ENCODE measurements around the gene ARPC3.
"Not testable (repeated sequence)": the region's sequence is repeated elsewhere in the genome, so short reads cannot be mapped to it uniquely, and the experiment has no call there.

The ARPC3 gene

DNA sequence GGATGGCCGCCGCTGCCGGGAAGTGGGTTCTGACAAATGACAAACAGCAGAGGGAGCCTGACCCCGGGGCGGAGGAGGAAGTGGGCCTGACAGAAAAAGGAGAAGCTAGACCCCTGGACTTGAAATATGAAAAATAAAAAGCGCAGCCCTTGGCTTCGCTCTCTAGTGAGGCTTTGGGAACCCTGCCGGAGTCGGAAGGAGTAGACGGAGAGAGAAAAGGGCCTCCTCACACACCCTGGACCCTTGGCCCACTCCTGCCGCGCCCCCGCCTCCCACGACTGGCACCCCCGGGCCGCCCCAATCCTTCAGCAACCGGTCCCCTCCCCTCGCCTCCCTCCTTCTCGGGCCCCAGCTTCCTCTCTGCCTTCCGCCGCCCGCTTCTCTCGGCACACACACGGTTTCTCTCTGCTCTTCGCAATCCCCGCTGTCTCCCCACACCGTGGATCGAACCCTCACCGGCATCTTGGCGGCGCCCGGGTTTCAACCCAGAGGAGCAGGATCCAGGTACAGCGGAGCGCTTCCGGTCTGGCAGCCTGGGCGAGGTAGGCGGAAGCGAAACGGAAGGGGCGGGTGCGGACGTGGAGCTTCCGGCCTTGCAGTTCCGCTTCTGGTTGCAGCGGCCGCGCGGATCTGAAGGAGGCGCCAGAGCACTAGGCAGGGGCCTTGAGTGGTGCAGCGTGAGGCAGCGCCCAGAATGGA lies at the start of gene ARPC3:
Gene ARPC3 (minus strand): TSS at position 539 of the 699 bp plus-strand sequence. CDS start 77 bp downstream, at position 462.
- DNase-seq (ENCODE audit: low spot score) = peak; percentile 96

DNA sequence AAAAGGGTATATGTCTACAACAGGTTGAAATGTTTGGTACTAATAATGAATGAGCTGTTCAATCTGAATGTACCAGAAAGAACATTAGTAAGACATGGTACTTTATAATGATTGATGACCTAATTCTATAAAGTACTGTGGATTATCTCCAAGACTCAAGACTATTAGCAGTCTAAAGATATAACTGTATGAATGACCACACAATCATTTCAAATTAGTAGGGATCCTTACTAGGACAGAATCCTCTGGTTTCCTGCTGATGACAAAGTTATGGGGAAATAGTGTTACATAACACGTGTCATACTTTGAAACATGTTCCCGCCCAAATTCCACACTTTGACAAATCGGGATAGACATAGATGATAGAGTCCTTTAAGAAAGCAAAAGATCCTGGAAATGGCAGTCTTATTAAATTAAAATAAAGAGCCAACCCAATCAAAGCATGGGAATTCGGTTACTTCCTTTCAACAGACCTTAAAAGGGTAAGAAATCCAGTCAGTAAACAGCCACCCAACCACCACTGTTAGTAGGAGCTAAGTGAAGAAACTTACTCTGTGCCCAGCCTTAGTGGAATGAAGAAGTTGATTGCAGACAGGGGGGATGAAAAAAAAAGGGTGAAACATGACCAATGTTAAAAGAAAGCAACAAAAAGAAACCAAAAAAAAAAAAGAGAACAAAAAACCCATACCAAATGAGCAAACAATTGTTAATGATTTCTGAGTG lies 49.0 kb upstream of the ARPC3 start:
- DNase-seq (ENCODE audit: low spot score) = no peak

DNA sequence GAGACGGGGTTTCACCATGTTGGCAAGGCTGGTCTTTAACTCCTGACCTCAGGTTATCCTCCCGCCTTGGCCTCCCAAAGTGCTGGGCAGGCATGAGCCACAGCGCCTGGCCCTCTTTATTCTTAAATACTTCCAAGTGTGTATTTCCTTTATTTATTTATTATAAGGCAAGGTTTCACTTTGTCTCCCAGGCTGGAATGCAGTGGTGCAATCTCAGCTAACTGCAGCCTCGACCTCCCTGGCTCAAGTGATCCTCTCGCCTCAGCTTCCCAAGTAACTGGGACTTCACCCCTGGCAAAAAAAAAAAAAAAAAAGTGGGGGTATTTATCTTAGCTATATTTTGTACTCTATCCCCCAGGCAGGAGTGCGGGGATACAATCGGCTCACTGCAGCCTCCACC lies 25.3 kb upstream of the ARPC3 start:
- DNase-seq (ENCODE audit: low spot score) = no peak

DNA sequence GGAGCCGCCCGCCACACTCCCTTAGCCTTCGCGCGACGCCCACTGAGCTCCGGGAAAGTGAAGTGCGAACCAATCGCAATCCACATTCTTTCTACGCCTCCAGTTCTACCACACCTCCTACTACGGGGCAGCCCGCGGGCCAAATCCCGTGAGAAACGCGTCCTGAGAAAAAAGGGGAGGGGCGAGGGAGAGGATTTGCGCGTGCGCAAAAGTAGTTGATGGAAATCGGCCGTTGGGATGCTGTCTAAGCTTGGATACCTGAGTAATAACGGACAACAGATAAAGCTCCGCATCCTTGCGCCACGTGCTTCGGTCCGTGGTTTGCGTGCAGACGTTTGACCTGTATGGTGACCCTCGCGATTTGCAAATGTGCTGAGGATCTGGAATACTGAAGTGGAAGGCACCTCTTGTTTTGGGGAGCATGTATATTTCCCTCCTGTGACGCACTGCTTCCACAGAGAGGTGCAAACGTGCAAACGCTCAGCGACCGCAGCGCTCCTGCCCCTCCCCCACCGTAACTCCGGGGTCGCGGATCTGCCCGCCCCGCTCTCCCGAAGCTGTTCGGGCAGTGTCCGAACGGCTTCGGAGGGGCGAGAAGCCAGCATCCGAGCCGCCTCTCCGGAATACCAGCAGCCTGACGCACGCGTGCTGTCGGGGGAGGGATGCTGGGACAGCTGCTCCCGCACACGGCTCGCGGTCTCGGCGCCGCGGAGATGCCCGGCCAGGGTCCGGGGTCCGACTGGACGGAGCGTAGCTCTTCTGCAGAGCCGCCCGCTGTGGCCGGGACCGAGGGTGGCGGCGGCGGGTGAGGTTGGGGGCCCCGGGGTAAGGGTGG lies 18.3 kb upstream of the ARPC3 start, which contains the start of the genes FAM216A and GPN3:
Gene FAM216A (plus strand): TSS at position 632 of the 835 bp plus-strand sequence. CDS start 31 bp downstream, at position 663.
Gene GPN3 (minus strand): TSS at position 44 of the 835 bp plus-strand sequence. CDS start 54 bp downstream, outside the sequence.
- peak; percentile 99 for DNase-seq (ENCODE audit: low spot score)

DNA sequence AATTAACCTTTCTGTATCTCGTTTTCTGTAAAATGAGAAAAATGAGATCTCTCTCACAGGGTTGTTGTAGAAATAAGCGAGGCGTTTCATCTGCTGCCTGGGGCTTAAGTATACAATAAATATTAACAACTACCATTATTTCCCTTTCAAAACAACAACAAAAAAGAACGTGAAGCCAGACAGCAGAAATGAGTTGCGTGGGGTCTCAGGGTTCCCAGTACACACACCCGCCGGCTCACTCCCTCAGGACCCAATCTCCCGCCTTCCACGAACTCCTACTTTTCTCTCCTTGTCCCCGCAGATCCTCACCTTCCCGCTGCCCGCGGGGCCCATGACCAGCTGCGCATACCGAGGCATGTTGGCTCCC lies 17.7 kb upstream of the ARPC3 start:
- no peak for DNase-seq (ENCODE audit: low spot score)

DNA sequence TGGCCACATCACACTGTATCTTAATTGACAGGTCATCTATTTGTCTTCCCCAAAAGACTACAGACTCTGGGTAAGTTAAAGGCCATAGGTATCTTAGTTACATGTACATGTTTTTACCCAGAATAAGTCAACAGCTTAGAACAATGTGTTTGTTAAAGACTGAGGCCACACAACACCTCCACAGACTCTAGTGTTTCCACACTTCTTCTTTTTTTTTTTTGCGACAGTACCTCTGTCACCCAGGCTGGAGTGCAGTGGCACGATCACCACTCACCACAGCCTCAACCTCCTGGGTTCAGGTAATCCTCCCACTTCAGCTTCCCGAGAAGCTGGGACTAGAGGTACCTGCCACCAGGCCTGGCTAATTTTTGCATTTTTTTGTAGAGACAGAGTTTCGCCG lies 16.7 kb upstream of the ARPC3 start:
- no peak for DNase-seq (ENCODE audit: low spot score)

DNA sequence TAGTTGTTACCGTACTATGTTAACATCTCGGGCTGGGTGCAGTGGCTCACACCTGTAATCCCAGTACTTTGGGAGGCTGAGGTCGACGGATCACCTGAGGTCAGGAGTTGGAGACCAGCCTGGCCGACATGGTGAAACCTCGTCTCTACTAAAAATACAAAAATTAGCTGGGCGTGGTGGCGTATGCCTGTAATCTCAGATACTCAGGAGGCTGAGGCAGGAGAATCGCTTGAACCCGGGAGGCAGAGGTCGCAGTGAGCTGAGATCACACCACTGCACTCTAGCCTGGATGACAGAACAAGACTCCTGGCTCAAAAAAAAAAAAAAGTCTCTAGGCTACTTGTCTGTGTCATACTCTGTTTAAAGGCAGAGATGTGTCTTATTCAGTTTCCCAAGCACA lies 15.6 kb upstream of the ARPC3 start:
- DNase-seq (ENCODE audit: low spot score) = not testable (repeated sequence)

DNA sequence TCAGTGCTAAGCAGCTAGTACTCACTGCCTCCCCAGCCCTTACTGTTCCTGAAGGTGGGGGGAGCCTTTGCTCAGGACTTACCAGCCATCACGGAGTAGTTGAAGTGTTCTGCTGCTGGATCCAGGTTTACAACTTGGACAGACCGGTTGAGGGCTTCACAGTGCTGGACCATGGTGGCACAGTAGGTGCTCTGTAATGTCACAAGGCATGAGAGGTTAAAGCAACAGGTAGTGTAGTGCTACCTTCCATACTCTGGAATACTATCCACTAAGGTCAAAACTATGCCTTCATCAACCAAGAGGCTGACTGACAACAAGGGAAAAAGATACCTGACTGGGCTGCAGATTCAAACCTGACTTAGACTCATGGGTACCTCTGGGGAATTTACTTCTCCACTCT lies 14.9 kb upstream of the ARPC3 start:
- no peak for DNase-seq (ENCODE audit: low spot score)

DNA sequence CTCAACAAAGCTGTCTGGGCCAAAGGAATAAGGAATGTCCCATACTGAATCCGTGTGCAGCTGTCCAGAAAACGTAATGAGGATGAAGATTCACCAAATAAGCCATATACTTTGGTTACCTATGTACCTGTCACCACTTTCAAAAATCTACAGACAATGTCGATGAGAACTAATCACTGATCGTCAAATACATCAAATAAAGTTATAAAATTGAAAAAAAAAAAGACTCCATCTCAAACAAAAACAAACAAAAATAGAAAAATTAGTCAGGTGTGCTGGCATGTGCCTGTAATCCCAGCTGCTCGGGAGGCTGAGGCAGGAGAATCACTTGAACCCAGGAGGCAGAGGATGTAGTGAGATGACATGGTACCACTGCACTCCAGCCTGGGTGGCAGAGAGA lies 11.1 kb upstream of the ARPC3 start:
- DNase-seq (ENCODE audit: low spot score) = not testable (repeated sequence)

DNA sequence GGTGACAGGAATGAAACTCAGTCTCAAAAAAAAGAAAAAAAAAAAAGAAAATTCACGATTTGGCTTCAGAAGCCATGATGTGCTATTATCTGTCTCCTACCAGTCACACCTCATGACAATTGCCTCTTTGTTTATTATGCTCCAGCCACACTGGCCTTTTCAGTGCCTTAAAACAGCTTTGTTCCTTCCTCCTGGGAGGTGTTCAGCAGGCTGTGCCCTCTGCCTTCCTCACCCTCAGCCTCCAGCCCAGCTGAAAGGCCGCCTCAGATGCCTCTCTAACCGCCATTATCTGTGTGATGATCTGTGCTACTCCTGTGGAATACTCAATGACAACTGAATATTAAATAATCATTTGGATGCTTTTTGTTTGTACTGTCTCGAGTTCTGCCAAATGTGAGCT lies 8.6 kb upstream of the ARPC3 start:
- no peak for DNase-seq (ENCODE audit: low spot score)

DNA sequence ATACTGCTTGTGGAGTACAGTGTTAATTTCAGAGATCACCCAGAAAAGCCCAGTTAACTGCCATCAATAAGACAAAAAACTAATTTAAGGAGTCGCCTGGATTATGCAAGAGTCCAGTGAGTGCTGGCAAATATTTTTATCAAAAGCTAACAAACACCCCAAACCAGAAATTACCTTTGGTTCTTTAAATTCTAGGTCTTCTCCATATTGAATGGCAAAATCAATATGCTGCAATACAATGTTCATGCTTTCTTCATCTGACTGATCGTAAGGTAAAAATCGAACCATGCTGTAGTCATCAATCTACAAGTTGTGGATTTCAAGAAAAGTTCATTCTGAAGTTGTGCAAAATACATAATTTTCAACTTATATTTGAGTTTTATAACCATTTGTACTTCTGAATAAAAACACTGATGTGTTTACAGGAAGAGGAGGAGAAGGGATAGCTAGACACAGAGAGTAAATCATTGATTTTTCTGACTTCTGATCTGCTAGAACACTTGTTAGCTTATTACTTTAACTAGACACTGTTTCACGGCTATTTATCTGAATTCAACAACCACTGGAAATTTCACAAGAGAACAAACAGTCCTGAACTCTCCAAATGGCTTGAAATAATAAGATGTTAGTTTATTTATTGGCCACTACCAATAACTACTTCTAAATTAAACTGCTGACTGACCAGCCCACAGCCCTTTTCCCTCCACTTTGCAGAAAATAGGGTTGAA lies 3.6 kb upstream of the ARPC3 start:
- no peak for DNase-seq (ENCODE audit: low spot score)

DNA sequence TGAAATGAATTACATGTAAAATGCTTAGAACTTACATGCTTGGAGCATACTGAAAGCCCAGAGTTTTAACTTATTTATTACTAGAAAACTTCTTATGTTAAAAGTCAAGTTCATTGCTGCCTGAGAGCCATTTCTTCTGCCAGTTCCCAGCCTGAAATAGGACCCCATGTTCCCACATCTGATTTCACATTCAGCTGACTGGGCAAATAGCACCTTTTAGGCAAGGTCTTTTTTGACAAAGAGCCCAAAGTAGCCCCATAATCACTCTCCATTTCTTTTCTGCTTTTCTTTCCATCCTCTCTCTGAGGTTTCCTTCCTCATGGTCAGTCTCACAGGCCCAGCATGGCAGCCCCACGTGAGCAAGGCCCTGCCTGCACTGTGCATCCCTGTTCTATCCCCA lies 1.1 kb upstream of the ARPC3 start:
- DNase-seq (ENCODE audit: low spot score) = no peak

DNA sequence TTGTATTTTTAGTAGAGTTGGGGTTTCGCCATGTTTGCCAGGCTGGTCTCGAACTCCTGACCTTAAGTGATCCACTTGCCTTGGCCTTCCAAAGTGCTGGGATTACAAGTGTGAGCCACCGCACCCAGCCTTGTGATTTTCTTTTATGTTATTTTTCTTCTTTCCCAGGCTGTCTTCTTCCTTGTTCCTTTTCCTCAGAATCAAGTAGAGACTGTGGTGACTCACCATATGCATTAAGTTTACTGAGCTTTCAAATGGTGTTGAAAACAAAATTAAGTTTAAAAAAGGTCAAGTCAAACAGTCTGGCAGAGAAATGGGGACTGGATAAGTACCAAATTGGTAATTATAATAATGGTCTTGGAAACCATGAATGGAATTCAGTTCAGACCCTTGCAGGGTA lies 5.7 kb downstream of the ARPC3 start:
- DNase-seq (ENCODE audit: low spot score) = no peak

DNA sequence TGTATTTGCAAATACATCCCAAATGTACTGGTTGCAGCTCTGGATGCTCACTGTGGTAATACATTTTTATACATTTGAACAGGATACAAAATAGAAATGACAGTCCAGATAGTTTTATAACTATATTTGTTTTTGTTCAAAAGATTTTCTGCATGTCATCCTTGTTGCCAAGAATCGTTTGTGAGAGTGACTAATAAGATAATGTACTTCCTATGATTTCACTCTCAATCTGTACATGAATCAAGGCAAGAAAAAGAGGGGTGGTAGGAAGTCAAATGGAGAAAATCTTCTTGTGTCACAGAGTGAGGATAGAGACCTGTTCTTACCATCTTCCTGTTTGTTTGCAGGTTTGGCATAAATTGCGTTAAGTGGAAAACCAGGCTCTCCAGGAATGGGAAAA lies 13.9 kb downstream of the ARPC3 start:
- no peak for DNase-seq (ENCODE audit: low spot score)

DNA sequence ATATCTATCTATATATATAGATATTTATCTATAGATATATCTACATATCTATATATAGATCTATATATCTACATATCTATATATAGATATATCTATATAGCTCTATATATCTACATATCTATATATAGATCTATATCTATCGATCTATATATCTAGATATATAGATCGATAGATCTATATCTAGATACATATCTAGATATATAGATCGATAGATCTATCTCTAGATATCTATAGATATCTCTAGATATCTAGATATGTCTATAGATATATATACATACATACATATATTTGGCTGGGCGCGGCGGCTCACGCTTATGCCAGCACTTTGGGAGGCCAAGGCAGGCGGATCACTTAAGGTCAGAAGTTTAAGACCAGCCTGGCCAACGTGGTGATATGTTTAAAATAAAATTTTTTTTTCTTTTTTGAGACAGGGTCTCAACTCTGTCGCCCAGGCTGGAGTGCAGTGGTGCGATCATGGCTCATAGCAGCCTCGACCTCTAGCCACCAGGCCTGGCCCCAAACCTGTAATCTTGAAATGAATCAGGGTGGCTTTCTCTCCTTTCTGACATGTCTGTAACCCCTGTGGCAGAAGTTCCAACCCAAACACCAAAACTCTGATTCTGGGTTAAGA lies 18.1 kb downstream of the ARPC3 start:
- DNase-seq (ENCODE audit: low spot score) = no peak

DNA sequence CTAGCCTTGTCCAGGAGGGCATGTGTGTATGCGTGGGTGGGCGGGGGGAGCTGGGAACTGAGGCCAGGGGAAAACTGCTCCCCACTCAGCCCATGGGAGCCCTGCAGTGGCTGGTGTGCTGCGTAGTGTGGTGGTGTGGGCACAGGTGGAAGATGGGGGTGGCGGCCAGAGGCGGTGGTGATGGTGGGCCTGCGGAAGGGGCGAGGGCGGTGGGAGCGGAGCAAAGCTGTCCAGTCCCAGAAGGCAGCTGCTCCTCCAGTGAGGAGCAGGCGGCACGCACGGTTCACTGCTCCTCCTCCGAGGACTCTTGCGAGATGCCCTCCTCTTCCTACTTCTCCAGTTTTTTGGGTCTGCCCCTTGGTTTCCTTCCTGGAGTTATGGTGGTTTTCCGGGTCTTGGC lies 20.5 kb downstream of the ARPC3 start:
- not testable (repeated sequence) for DNase-seq (ENCODE audit: low spot score)

DNA sequence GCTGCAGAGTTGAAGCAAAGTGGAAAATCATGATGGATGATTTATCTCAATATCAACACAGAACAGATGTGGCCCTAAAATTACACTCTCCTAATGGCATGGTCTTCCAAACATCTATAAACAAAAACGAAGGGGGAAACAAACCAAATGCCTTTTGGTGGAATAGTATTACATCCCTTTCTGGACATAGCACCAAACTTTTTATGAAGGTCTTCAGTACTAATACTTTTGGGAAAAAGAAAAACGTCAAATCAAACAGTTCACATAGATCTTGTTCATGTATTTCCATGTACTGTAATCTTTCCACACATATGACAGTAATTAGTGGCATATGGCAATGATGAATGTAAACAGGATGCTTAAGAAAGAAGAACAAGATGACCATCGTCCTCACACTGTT lies 23.7 kb downstream of the ARPC3 start:
- no peak for DNase-seq (ENCODE audit: low spot score)

DNA sequence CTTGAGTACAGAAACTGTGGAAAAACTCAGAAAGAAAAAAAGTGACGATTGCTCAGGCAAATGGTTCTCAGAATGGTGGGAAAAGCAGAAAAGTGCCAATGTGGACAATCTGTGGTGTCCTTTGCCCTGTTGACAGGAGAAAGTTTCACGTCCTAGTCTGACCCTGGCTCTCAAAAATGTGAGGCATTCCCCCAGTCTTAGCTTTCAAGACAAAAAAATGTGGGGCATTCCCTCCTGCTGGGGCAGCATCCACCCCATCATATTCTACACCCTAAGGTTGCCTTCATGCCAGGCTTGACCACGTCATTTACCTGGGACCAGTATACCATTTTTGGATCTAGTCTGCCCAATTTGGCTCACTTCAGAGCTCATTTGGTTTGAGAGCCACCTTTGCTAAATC lies 25.9 kb downstream of the ARPC3 start:
- DNase-seq (ENCODE audit: low spot score) = no peak

DNA sequence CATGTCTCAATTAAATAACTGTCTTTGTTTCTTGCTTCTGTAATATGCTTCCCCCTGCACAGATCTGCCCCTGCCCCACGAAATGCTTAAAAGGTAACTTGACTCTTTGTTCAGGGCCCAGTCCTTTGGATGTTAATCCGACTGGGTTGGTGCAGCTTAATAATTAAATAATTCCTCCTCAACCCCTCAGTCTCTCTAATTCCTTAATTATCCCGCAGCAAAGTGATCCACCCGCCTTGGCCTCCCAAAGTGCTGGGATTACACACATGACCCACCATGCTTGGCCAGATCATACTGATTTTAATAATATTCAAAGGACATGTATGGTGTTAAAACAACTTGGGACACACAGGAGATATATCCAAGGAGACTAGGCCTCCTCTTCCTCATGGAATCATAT lies 28.4 kb downstream of the ARPC3 start:
- DNase-seq (ENCODE audit: low spot score) = no peak

DNA sequence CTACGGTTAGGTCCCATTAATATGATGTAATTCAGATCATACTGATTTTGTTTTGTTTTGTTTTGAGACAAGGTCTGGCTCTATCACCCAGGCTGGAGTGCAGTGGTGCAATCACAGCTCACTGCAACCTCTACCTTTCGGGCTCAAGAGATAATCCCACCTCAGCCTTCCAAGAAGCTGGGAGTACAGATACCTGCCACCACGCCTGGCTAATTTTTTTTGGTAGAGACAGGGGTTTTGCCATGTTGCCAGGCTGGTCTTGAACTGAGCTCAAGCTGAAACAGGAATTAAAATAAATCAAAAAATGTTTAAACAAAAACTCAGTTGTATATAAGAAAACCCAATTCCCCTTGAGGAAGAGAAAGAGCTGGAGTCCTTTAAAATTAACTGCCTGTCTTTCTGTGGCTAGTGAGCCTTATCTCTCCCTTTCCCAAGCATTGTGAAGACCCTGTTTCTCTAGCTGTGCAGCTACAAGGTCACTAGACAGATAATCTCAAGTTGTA lies 28.9 kb downstream of the ARPC3 start:
- no peak for DNase-seq (ENCODE audit: low spot score)

DNA sequence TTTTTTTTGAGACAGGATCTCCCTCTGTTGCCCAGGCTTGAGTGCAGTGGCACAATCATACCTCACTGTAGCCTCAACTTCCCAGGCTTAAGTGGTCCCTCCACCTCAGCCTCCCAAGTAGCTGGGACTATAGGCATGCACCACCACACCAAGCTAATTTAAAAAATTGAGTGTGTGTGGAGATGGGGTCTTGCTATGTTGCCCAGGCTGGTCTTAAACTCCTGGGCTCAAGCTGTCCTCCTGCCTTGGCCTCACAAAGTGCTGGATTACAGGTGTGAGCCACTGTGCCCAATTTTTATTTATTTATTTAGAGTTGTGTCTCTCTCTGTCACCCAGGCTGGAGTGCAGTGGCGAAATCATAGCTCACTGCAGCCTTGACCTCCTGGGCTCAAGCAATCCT lies 29.5 kb downstream of the ARPC3 start:
- not testable (repeated sequence) for DNase-seq (ENCODE audit: low spot score)
